A673 (cell line): ENCODE measurements around the gene ISG15. TPM values are rescaled to one million over a fixed set of nuclear protein-coding genes. Genes with fewer than 3 reads are reported as not detected.
"Not testable (repeated sequence)": the region's sequence is repeated elsewhere in the genome, so short reads cannot be mapped to it uniquely, and the experiment has no call there.

Source experiments
- BruUV-seq: library from RNA; stranded (reverse); fragments of 400-500 nt; replicated peaks from 2 replicates; lab custom pipeline; 2021; lab: Mats Ljungman, UMichigan
- CTCF ChIA-PET: fragments of 300-600 bp; sonication (Branson Sonifier 250); formaldehyde crosslinking; loops from one replicate; lab custom pipeline; 2022; ENCODE audit warnings: antibody characterized with exemption; lab: Charles Lee
- POLR2A ChIA-PET: fragments of 300-600 bp; sonication (Branson Sonifier 250); formaldehyde crosslinking; loops from one replicate; lab custom pipeline; 2022; ENCODE audit warnings: antibody characterized with exemption; ENCODE audit not compliant: low non-redundant PET; lab: Charles Lee
- DNase-seq: peaks from one replicate; pipeline ENCODE4 v3.0.0-alpha.2; 2015; ENCODE audit warnings: low spot score
- H3K27ac ChIP-seq: fragments of 200-600 bp; sonication (generic); 2 replicates; pipeline ENCODE4 v1.5.1; 2016; ENCODE audit warnings: mixed run types, low read depth, mild to moderate bottlenecking, mixed read lengths, antibody characterized with exemption, low read length; ENCODE audit not compliant: poor library complexity, severe bottlenecking
- H3K27me3 ChIP-seq: fragments of 200-600 bp; sonication (generic); replicated peaks from 2 replicates; pipeline ENCODE4 v1.6.1; 2017; ENCODE audit warnings: mixed run types, low read depth, mild to moderate bottlenecking, mixed read lengths, antibody characterized with exemption, low read length; ENCODE audit not compliant: insufficient read depth, poor library complexity
- H3K36me3 ChIP-seq: fragments of 200-600 bp; sonication (generic); 2 replicates; pipeline ENCODE4 v1.6.1; 2016; ENCODE audit warnings: mixed run types, mild to moderate bottlenecking, mixed read lengths, antibody characterized with exemption, low read length; ENCODE audit not compliant: insufficient read depth, poor library complexity, severe bottlenecking
- H3K4me1 ChIP-seq: fragments of 200-600 bp; sonication (generic); 2 replicates; pipeline ENCODE4 v1.6.1; 2017; ENCODE audit warnings: mixed run types, mild to moderate bottlenecking, mixed read lengths, antibody characterized with exemption, low read length; ENCODE audit not compliant: insufficient read depth, poor library complexity, severe bottlenecking
- H3K4me3 ChIP-seq: fragments of 200-600 bp; sonication (generic); 2 replicates; pipeline ENCODE4 v1.5.1; 2016; ENCODE audit warnings: low read depth, mixed run types, mild to moderate bottlenecking, mixed read lengths, low read length; ENCODE audit not compliant: poor library complexity, severe bottlenecking
- H3K9me3 ChIP-seq: fragments of 200-600 bp; sonication (generic); 2 replicates; pipeline ENCODE4 v1.6.1; 2016; ENCODE audit warnings: mixed run types, low read depth, mild to moderate bottlenecking, mixed read lengths, antibody characterized with exemption, low read length; ENCODE audit not compliant: poor library complexity, severe bottlenecking
- CTCF ChIP-seq: fragments of 300-800, 200-600 bp; sonication (generic); conservative IDR thresholded peaks from 2 replicates; pipeline ENCODE4 v1.5.1; 2017; ENCODE audit warnings: low read depth, mild to moderate bottlenecking, antibody characterized with exemption, low read length, moderate library complexity, mixed read lengths
- EZH2 ChIP-seq: fragments of 200-600 bp; sonication (generic); IDR thresholded peaks from 2 replicates; pipeline ENCODE4 v1.6.1; 2017; ENCODE audit warnings: borderline replicate concordance, low read depth, mild to moderate bottlenecking, mixed read lengths, antibody characterized with exemption, low read length; ENCODE audit not compliant: poor library complexity, severe bottlenecking
- intact Hi-C: fragments of 100-400 bp; cut with micrococcal nuclease; formaldehyde crosslinking; loops from one replicate; pipeline ENCODE4 v1.10.0; 2022; ENCODE audit not compliant: unreplicated experiment
- total RNA-seq: library from RNA; stranded (reverse); gene quantifications from 2 replicates; pipeline ENCODE4 v1.2.3, GENCODE V29; 2021

Gene ISG15
- total RNA-seq, 1 experiment from 2014 or later, result 45.3 TPM

GRCh38 chr1:984476-984814, 28.9 kb upstream of the ISG15 start:
- ChIA-PET CTCF (no interaction called here), POLR2A (interaction anchor here (0.6 kb wide), 1 partner anchor 17 kb away, joined by 3 read pairs; no protein-coding TSS in a partner anchor)
- DNase-seq, result no peak
- TF ChIP-seq EZH2, result no peak
- TF ChIP-seq CTCF, result 0 out of 2 replicates have a peak, but pooled peaks have one; percentile 10
- BruUV-seq, result no TSS peak
- Histone ChIP-seq H3K27ac (no peak overlapping the region), H3K4me1 (no peaks in the 10 kb centered on the region), H3K9me3 (no peaks in the 10 kb centered on the region), H3K27me3 (no peaks in the 10 kb centered on the region), H3K4me3 (no peak overlapping the region), H3K36me3 (no peaks in the 10 kb centered on the region)
- intact Hi-C loops, result loop anchor here (5.0 kb wide), 1 partner anchor 78 kb away; no protein-coding TSS in a partner anchor

GRCh38 chr1:985126-985525, 28.2 kb upstream of the ISG15 start:
- Histone ChIP-seq H3K4me3 (no peak overlapping the region), H3K4me1 (no peaks in the 10 kb centered on the region), H3K27me3 (no peaks in the 10 kb centered on the region), H3K27ac (no peak overlapping the region), H3K9me3 (no peaks in the 10 kb centered on the region), H3K36me3 (no peaks in the 10 kb centered on the region)
- CTCF ChIA-PET, result no interaction called here
- intact Hi-C loops, result no loop called here
- no TSS peak for BruUV-seq
- no peak for TF ChIP-seq EZH2
- TF ChIP-seq CTCF, result no peak
- no peak for DNase-seq
- POLR2A ChIA-PET, result no interaction called here

GRCh38 chr1:988061-988460, 25.2 kb upstream of the ISG15 start:
- H3K4me1 ChIP-seq, CTCF ChIA-PET, H3K27me3 ChIP-seq, H3K9me3 ChIP-seq, H3K4me3 ChIP-seq, BruUV-seq, H3K27ac ChIP-seq, intact Hi-C loops, POLR2A ChIA-PET, DNase-seq, H3K36me3 ChIP-seq: not testable (repeated sequence)

- H3K36me3 ChIP-seq, CTCF ChIA-PET, BruUV-seq, DNase-seq, H3K9me3 ChIP-seq, H3K27ac ChIP-seq, POLR2A ChIA-PET, intact Hi-C loops, H3K4me1 ChIP-seq, H3K27me3 ChIP-seq, H3K4me3 ChIP-seq: not testable (repeated sequence)
Observed at GRCh38 chr1:991275-991674, 22.0 kb upstream of the ISG15 start.
